Kidney epithelial cell (primary cell): ENCODE measurements around the gene WNT8A. TPM values are rescaled to one million over a fixed set of nuclear protein-coding genes. Genes with fewer than 3 reads are reported as not detected.

Source experiments
- DNase-seq: peaks from one replicate; pipeline ENCODE4 v3.0.0-alpha.2; 2010; ENCODE audit warnings: low read depth
- H3K27me3 ChIP-seq: 2 replicates; pipeline ENCODE4 v1.6.0; 2011; ENCODE audit warnings: low read length; ENCODE audit not compliant: control insufficient read depth, insufficient read depth
- H3K36me3 ChIP-seq: 2 replicates; pipeline ENCODE4 v1.5.1; 2011; ENCODE audit warnings: low read length; ENCODE audit not compliant: control insufficient read depth, insufficient read depth
- H3K4me3 ChIP-seq: 2 replicates; pipeline ENCODE4 v1.5.1; 2011; ENCODE audit warnings: low read depth, mild to moderate bottlenecking, control low read depth, low read length
- total RNA-seq: library from RNA; depleted of rRNA; stranded (reverse); fragments of >200 nt; gene quantifications from 2 replicates; pipeline ENCODE4 v1.2.3, GENCODE V29; 2015
- TF ChIP-seq, protein P1 (sequence below): IDR thresholded peaks from 2 replicates; pipeline ENCODE4 v1.5.1; 2011; ENCODE audit warnings: mild to moderate bottlenecking, moderate library complexity, low read length, control low read depth, inconsistent platforms; ENCODE audit not compliant: insufficient read depth, poor library complexity, severe bottlenecking

Gene WNT8A
- total RNA-seq, 1 donor from 2014 or later = not detected

DNA sequence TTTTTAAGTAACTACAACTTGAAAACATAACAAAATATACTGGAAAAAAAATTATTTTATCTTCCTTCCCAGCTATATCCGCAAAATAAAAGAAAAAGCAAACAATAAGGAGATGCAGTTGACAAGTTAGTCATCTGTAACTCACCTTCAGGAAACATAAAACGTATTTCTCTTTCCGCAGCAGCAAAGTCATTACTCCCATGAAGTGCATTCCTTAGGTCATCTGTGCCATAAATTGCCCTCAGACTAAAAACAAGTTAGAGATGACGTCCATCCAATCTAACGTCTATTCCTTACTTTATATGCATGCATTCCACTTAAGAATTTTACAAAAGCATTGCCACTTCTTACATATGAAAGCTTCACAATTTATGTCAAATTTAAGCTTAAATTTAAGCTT is 44.5 kb downstream of the WNT8A start:
- Histone ChIP-seq H3K4me3 (no peak overlapping the region), H3K27me3 (no peaks in the 10 kb centered on the region), H3K36me3 (no peaks in the 10 kb centered on the region)
- TF ChIP-seq, protein P1, sequence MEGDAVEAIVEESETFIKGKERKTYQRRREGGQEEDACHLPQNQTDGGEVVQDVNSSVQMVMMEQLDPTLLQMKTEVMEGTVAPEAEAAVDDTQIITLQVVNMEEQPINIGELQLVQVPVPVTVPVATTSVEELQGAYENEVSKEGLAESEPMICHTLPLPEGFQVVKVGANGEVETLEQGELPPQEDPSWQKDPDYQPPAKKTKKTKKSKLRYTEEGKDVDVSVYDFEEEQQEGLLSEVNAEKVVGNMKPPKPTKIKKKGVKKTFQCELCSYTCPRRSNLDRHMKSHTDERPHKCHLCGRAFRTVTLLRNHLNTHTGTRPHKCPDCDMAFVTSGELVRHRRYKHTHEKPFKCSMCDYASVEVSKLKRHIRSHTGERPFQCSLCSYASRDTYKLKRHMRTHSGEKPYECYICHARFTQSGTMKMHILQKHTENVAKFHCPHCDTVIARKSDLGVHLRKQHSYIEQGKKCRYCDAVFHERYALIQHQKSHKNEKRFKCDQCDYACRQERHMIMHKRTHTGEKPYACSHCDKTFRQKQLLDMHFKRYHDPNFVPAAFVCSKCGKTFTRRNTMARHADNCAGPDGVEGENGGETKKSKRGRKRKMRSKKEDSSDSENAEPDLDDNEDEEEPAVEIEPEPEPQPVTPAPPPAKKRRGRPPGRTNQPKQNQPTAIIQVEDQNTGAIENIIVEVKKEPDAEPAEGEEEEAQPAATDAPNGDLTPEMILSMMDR = no peak
- DNase-seq = no peak

DNA sequence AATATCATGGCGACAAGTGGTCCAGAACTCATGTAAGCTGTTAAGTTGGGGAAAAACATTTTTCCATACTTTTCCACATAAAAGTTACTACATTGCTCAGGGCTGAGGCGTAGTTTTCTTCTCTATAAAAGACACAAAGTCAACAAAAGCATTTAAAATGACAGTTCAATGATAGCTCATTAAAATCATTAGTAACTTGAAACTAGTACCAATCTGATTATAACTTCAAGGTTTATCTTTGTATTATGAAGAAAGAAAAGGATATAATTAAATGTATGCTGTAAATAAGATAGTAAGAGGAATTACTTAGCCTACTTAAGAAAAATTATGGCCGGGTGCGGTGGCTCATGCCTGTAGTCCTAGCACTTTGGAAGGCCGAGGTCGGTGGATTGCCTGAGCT is 45.5 kb downstream of the WNT8A start:
- TF ChIP-seq, protein P1 = no peak
- no peaks in the 10 kb centered on the region for H3K27me3 ChIP-seq
- no peaks in the 10 kb centered on the region for H3K36me3 ChIP-seq
- no peak overlapping the region for H3K4me3 ChIP-seq
- no peak for DNase-seq

DNA sequence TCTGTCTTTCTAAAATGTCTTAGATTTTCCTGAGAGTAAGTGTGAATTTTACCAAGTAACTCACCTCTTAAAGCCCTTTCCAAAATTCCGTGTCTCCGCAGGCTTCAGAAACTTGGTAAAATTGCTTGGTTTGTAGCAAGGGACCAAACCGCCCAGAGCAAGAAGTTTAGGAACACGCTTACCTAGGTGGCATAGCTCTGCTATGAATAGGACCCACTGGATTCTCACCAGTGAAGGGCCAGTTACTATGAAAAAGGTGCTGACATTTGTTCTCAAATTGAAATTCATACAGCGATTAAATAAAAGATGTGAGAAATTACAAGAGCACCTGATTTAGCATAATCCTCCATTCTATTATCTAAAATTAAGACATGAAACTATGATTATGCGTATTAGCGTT is 48.7 kb downstream of the WNT8A start:
- H3K36me3 ChIP-seq = no peaks in the 10 kb centered on the region
- no peaks in the 10 kb centered on the region for H3K27me3 ChIP-seq
- DNase-seq = no peak
- TF ChIP-seq, protein P1 = no peak
- H3K4me3 ChIP-seq = no peak overlapping the region

DNA sequence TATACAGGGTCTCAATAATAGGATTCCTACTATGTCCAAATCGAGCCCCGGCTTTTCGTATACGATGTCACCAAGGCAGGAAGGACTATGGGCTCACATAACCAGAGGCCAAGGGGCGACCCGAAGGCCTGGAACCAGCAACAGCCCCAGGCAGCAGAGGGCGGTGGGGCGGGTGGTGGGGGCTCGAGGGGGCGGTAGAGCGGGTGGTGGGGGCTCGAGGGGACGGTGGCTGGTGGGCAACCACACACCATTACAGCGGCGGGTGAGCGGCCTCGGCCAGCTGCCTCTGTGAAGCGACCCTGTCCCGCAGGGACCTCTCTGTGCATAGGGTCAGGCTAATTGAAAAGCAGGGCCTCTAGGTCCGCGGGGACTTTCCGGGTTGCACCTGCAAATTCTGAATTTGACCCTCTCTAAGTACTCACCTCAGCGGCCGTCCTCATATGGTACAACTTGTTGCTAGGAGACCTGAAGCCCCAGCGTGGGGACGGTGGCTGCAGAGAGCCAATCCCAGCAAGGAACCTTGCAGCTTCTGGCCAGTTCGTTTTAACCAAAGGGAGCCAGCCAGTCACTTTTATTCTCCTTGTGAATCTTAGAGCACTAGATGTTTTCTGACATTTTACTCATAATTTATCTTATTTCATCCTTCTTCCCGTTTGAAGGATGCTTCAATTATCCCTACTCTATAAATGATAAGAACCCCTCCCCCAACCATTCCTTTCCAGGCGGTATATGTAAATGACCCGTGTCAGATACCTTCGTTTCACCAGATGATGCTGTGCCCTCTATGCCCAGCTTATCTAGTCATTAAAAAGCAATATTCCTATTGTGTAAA is 55.3 kb downstream of the WNT8A start, which contains the start of gene NME5:
NME5 (minus strand) TSS at position 480 of the 832 bp plus-strand sequence. CDS start 648 bp downstream, outside the sequence.
- Histone ChIP-seq H3K4me3 (peak within 1 kb of the TSS; percentile 69), H3K36me3 (no peaks in the 10 kb centered on the region), H3K27me3 (no peaks in the 10 kb centered on the region)
- TF ChIP-seq, protein P1 = no peak
- peak; percentile 45 for DNase-seq

DNA sequence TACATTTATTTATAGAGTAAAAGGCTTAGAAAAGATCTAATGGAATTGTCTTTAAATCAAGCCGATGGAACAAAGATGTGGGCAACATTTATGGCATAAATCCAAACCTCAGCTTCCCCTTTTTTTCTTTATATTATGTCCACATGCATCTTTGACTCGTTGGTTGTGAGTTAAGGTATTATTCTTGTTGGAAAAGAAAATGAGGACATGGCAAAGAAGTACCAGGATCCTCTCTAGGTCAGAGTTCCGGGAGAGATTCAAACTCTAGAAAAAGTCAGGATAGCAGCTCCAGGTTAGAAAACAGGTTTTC is 55.9 kb downstream of the WNT8A start:
- DNase-seq = no peak
- Histone ChIP-seq H3K27me3 (no peaks in the 10 kb centered on the region), H3K36me3 (no peaks in the 10 kb centered on the region), H3K4me3 (no peak overlapping the region)
- TF ChIP-seq, protein P1 = no peak

DNA sequence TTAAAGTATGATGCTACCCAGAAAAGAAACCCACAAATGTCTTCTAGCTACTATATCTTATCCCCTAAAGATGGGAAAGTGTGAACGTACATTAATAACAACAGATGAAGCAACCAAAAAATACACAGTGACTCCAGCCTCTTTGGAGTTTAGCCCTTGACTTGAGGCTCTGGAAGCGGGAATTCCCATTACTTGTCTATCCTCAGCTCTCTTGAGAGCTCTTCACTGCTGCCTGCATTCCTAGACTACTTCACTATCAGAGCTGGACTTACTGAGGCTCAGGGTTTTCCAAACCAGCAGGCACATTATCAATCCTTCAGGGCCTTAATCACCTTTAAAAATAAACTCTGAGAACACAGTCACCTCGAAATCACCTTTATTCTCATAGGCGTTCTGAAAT is 56.4 kb downstream of the WNT8A start:
- no peak overlapping the region for H3K4me3 ChIP-seq
- H3K36me3 ChIP-seq = no peaks in the 10 kb centered on the region
- no peaks in the 10 kb centered on the region for H3K27me3 ChIP-seq
- TF ChIP-seq, protein P1 = no peak
- no peak for DNase-seq
